T-helper 9 cell (primary cell): Measurements from ENCODE around the gene GPALPP1.
"Not testable (repeated sequence)": the region's sequence is repeated elsewhere in the genome, so short reads cannot be mapped to it uniquely, and the experiment has no call there.

ENCODE experiments used
- DNase-seq: peaks from one replicate; pipeline ENCODE4 v3.0.0-alpha.2; 2020

Gene GPALPP1

DNA sequence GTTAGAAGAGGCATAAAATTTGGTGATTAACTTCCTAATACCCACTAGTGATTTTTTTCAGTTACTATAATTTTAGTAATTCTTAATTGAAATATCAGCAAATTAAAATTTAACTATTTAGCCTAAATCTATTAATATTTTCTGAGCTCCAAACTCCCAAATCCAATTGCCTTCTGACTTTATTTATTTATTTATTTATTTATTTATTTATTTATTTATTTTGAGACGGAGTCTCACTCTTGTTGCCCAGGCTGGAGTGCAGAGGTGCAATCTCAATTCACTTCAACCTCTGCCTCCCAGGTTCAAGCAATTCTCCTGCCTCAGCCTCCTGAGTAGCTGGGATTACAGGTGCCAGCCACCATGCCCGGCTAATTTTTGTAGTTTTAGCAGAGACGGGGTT is 74.6 kb downstream of the GPALPP1 start:
- DNase-seq: not testable (repeated sequence)

DNA sequence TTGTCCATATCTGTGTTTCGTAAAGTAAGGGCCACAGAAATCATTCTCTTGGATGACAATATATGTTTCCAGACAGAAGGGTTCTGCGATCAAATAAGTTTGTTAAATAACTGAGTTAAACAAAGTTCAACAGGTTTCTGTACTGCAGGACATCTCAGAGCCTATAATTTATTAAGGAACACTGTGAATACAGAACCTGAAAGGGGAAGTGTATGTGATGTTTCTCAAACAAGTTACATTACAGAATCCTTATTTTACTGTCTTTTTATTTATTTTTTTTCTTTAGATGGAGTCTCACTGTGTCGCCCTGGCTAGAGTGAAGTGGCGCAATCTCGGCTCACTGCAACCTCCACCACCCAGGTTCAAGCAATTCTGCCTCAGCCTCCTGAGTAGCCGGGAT is 75.6 kb downstream of the GPALPP1 start:
- DNase-seq: no peak

DNA sequence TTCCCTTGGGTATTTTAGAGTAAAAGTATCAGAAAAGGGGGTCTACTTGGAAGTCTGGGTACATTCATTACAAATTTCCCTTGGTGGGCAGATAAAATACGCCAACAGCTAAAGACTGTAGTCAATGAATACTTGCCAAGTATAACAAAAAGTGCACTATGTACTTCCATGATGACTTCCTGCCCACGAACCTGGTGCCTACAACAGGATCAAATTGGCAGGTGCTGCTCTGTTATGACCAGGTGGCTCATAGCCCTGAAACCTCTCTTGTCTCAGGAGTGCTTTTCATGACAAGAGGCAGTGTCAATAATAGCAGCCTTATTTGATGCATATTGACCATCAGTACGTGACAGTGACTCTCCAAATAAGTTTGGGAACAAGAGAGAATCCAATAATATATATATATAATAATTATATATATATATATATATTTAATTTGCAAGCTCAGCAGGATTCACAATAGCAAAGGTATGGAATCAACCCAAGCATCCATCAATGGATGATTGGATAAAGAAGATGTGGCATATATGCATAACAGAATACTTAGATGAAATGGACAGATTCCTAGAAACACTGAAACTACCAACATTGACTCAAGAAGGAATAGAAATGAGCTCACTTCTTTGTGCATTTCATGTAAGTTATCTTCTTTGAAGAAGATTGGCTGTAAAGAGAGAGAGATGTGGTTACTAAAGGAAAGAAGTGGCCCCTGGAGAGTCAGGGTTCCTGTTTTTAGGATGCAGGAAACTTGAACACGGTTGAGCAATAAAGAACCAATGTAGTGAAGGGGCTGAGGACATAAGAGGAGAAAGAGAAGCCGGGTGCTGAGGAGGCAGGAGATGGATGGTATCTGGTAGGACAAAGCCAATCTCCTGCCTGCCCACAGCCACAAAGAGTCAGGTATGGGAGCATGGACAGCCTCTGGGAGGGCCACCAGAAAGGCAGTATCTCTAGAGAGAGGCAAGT is 79.0 kb downstream of the GPALPP1 start:
- DNase-seq: no peak

DNA sequence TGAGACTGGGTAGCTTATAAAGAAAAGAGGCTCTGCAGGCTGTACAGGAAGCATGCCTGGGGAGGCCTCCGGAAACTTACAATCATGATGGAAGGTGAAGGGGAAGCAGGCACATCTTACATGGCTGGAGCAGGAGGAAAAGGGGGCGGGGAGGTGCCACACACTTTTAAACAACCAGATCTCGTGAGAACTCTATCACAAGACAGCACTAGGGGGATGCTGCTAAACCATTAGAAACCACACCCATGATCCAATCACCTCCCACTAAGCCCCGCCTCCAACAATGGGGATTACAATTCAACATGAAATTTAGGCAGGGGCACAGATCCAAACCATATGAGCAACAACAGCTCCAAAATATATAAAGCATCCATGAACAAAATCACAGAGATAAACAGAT is 84.5 kb downstream of the GPALPP1 start:
- no peak for DNase-seq

DNA sequence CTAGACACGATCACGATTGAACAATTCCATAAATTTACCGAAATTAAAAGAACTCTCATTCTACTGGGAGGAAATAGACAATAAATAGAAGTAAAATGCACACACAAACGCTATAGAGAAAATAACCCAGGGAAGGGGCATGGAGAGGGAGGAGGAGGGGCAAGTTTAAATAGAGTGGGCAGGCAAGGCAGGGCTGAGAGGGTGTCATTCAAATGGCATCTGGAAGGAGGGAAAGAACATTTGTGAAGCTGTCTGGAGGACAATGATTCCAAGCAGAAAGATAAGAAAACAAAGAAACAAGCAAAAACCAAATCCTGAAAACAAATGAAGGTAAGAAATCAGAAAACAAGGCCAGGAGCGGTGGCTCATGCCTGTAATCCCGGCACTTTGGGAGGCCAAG is 85.4 kb downstream of the GPALPP1 start:
- DNase-seq: no peak

DNA sequence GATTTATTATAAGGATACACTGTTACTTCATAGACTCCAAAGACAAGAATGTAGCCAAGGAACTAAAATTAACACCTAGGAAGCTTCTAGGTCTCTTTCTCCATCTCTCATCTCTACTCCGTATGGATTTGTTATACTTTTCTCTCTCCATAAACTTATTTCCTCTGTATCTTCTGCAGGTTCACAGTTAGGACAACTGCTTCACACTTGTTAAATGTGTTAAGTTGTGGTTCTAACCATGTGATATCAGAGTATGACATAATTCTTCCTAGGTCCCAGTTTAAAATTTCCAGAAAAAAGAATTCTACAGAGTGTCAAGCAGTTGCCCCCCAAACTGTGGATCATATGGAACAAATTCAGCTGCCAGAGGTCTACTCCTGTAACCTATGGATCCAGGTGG is 88.7 kb downstream of the GPALPP1 start:
- no peak for DNase-seq
